ENCODE results near the gene PARD3. TPM values are rescaled to one million over a fixed set of nuclear protein-coding genes. Genes with fewer than 3 reads are reported as not detected.

PARD3 gene
- total RNA-seq, 2 donors from 2014 or later: 23.1 to 29.7 TPM

GRCh38 chr10:34348917-34349485, 466.1 kb downstream of the PARD3 start:
- DNase-seq (no peak), ATAC-seq (no peak)
- intact Hi-C loops (cut with DNase I): no loop called here

- intact Hi-C loops (cut with DNase I): no loop called here
- ATAC-seq: no peak
- no peak for DNase-seq
Observed at GRCh38 chr10:34348021-34348420, 467.1 kb downstream of the PARD3 start.

- no peak for DNase-seq
Observed at GRCh38 chr10:34347131-34347530, 468.0 kb downstream of the PARD3 start.

GRCh38 chr10:34346516-34347100, 468.5 kb downstream of the PARD3 start:
- intact Hi-C loops (cut with DNase I): no loop called here
- no peak for DNase-seq
- ATAC-seq: no peak

More at GRCh38 chr10:34347131-34347530, 468.0 kb downstream of the PARD3 start:
- intact Hi-C loops (cut with DNase I): no loop called here
- no peak for ATAC-seq

- ATAC-seq: no peak
Observed at GRCh38 chr10:34345383-34345782, 469.7 kb downstream of the PARD3 start.

GRCh38 chr10:34343764-34344163, 471.3 kb downstream of the PARD3 start:
- DNase-seq: no peak
- intact Hi-C loops (cut with DNase I): no loop called here
- ATAC-seq: no peak

More at GRCh38 chr10:34345383-34345782, 469.7 kb downstream of the PARD3 start:
- intact Hi-C loops (cut with DNase I): no loop called here
- no peak for DNase-seq

- ATAC-seq (peak in 1 of 2 donors; percentile 12), DNase-seq (peak; percentile 25)
- intact Hi-C loops (cut with DNase I): no loop called here
Observed at GRCh38 chr10:34341473-34341872, 473.6 kb downstream of the PARD3 start.

- intact Hi-C loops (cut with DNase I): no loop called here
- ATAC-seq (no peak), DNase-seq (no peak)
Observed at GRCh38 chr10:34340934-34341333, 474.2 kb downstream of the PARD3 start.

- DNase-seq (no peak), ATAC-seq (no peak)
- intact Hi-C loops (cut with DNase I): no loop called here
Observed at GRCh38 chr10:34339816-34340553, 475.1 kb downstream of the PARD3 start.

- no peak for DNase-seq
Observed at GRCh38 chr10:34337917-34338316, 477.2 kb downstream of the PARD3 start.

GRCh38 chr10:34335960-34336690, 479.0 kb downstream of the PARD3 start:
- intact Hi-C loops (cut with DNase I): no loop called here
- DNase-seq: no peak
- no peak for ATAC-seq

More at GRCh38 chr10:34337917-34338316, 477.2 kb downstream of the PARD3 start:
- intact Hi-C loops (cut with DNase I): no loop called here
- ATAC-seq: no peak

- ATAC-seq: no peak
- no peak for DNase-seq
- intact Hi-C loops (cut with DNase I): no loop called here
Observed at GRCh38 chr10:34334908-34335307, 480.2 kb downstream of the PARD3 start.

GRCh38 chr10:34333513-34333912, 481.6 kb downstream of the PARD3 start:
- intact Hi-C loops (cut with DNase I): no loop called here
- DNase-seq (no peak), ATAC-seq (no peak)

- intact Hi-C loops (cut with DNase I): no loop called here
- ATAC-seq: no peak
- DNase-seq: no peak
Observed at GRCh38 chr10:34327184-34327583, 487.9 kb downstream of the PARD3 start.

- DNase-seq (no peak), ATAC-seq (no peak)
- intact Hi-C loops (cut with DNase I): no loop called here
Observed at GRCh38 chr10:34323192-34323591, 491.9 kb downstream of the PARD3 start.

GRCh38 chr10:34320265-34320664, 494.8 kb downstream of the PARD3 start:
- DNase-seq (no peak), ATAC-seq (no peak)
- intact Hi-C loops (cut with DNase I): no loop called here

GRCh38 chr10:34319197-34319846, 495.8 kb downstream of the PARD3 start:
- no peak for DNase-seq
- ATAC-seq: peak in 1 of 2 donors; percentile 60
- intact Hi-C loops (cut with DNase I): no loop called here

- ATAC-seq (no peak), DNase-seq (no peak)
- intact Hi-C loops (cut with DNase I): no loop called here
Observed at GRCh38 chr10:34316154-34316553, 498.9 kb downstream of the PARD3 start.

- no peak for DNase-seq
- no peak for ATAC-seq
- intact Hi-C loops (cut with DNase I): no loop called here
Observed at GRCh38 chr10:34314457-34314856, 500.6 kb downstream of the PARD3 start.
